ENCODE measurements around the gene DOK5.

DNA sequence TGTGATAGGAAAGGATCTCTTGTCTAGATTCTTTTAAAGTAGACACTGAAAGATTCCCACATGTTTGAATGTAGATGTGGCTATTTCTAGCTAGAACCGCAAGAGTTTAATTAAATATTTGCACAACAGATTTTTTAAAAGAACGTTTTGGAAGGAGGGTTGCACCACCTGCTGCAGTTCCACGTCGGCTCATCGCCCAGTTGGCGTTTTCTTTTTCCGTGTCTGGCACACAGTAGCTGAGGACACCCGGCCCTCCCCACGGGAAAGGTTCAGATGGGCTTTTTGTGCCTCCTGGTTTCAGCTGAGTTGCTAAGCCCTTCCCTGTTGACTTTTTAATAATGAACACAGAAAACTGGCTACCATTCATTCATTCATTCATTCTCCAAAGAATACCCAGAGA lies 41.8 kb upstream of the DOK5 start:
- TF ChIP-seq, protein P1, sequence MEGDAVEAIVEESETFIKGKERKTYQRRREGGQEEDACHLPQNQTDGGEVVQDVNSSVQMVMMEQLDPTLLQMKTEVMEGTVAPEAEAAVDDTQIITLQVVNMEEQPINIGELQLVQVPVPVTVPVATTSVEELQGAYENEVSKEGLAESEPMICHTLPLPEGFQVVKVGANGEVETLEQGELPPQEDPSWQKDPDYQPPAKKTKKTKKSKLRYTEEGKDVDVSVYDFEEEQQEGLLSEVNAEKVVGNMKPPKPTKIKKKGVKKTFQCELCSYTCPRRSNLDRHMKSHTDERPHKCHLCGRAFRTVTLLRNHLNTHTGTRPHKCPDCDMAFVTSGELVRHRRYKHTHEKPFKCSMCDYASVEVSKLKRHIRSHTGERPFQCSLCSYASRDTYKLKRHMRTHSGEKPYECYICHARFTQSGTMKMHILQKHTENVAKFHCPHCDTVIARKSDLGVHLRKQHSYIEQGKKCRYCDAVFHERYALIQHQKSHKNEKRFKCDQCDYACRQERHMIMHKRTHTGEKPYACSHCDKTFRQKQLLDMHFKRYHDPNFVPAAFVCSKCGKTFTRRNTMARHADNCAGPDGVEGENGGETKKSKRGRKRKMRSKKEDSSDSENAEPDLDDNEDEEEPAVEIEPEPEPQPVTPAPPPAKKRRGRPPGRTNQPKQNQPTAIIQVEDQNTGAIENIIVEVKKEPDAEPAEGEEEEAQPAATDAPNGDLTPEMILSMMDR (IDR thresholded peaks at IDR 0.05; ENCODE audit: extremely low read depth in 1 of 2, insufficient read depth in 1 of 2, low read depth in 1 of 2, low read length in 2 of 2), result no peak
- TF ChIP-seq JUN (IDR thresholded peaks at IDR 0.05; ENCODE audit: borderline replicate concordance, insufficient read depth, insufficient read length, low read depth) (no peak), POLR2AphosphoS5 (IDR thresholded peaks at IDR 0.05; ENCODE audit: insufficient read depth, low read depth, low read length) (no peak), EZH2 (IDR thresholded peaks at IDR 0.05; ENCODE audit: borderline replicate concordance, low read depth, low read length, severe bottlenecking) (no peak), MYC (IDR thresholded peaks at IDR 0.05; ENCODE audit: low read depth, low read length) (no peak)
